NT2/D1 (cell line): Measurements from ENCODE around the gene PNRC2.

Experiments
- SUZ12 ChIP-seq: IDR thresholded peaks from 2 replicates; pipeline ENCODE4 v1.6.1; 2011; ENCODE audit not compliant: insufficient read length, insufficient read depth; ENCODE audit errors: extremely low read depth
- YY1 ChIP-seq: IDR thresholded peaks from 2 replicates; pipeline ENCODE4 v1.6.1; 2011; ENCODE audit not compliant: insufficient read length, insufficient read depth
- ZNF274 ChIP-seq: IDR thresholded peaks from 2 replicates; pipeline ENCODE4 v1.6.1; 2011; ENCODE audit warnings: mild to moderate bottlenecking, low read depth, low read length

- TF ChIP-seq ZNF274 = no peak
- no peak for TF ChIP-seq SUZ12
- no peak for TF ChIP-seq YY1
Observed at GRCh38 chr1:23957096-23957495, 2.5 kb upstream of the PNRC2 start.
